ENCODE results near the gene MARS1.

MARS1 gene

GRCh38 chr12:57549909-57550640, 62.2 kb downstream of the MARS1 start, which contains the start of gene KIF5A:
KIF5A (plus strand) TSS chr12:57550044; CDS start chr12:57550272, 228 bp downstream.
- peak; percentile 62 for DNase-seq (ENCODE audit: low read depth, low spot score)

- no peak for DNase-seq (ENCODE audit: low read depth, low spot score)
These were observed 63.0 kb downstream of the MARS1 start for GRCh38 chr12:57550641-57551549.

- no peak for DNase-seq (ENCODE audit: low read depth, low spot score)
These were observed 63.9 kb downstream of the MARS1 start for GRCh38 chr12:57551637-57552305.

GRCh38 chr12:57552306-57552651, 64.4 kb downstream of the MARS1 start:
- DNase-seq (ENCODE audit: low read depth, low spot score): no peak

- DNase-seq (ENCODE audit: low read depth, low spot score): peak; percentile 63
These were observed 65.0 kb downstream of the MARS1 start for GRCh38 chr12:57552835-57553313.

GRCh38 chr12:57553343-57554202, 65.7 kb downstream of the MARS1 start:
- DNase-seq (ENCODE audit: low read depth, low spot score): no peak

GRCh38 chr12:57554453-57554852, 66.6 kb downstream of the MARS1 start:
- no peak for DNase-seq (ENCODE audit: low read depth, low spot score)

- no peak for DNase-seq (ENCODE audit: low read depth, low spot score)
These were observed 67.0 kb downstream of the MARS1 start for GRCh38 chr12:57554897-57555296.

- no peak for DNase-seq (ENCODE audit: low read depth, low spot score)
These were observed 71.0 kb downstream of the MARS1 start for GRCh38 chr12:57558864-57559263.

- no peak for DNase-seq (ENCODE audit: low read depth, low spot score)
These were observed 72.6 kb downstream of the MARS1 start for GRCh38 chr12:57560516-57560915.

GRCh38 chr12:57561117-57561516, 73.2 kb downstream of the MARS1 start:
- DNase-seq (ENCODE audit: low read depth, low spot score): peak; percentile 27

GRCh38 chr12:57563358-57563757, 75.5 kb downstream of the MARS1 start:
- DNase-seq (ENCODE audit: low read depth, low spot score): no peak

GRCh38 chr12:57564178-57564740, 76.4 kb downstream of the MARS1 start:
- DNase-seq (ENCODE audit: low read depth, low spot score): no peak

All from astrocyte of the hippocampus (primary cell).